Stimulated activated CD4-positive, alpha-beta T cell treated with anti-CD3 and anti-CD28 coated beads, Interleukin-15, amount 100 ng/mL, for 48 hours (primary cell): ENCODE results near the gene BBLN.
"Not testable (repeated sequence)": the region's sequence is repeated elsewhere in the genome, so short reads cannot be mapped to it uniquely, and the experiment has no call there.

Experiments used
- DNase-seq, 2 donors: peaks; one replicate each; pipeline ENCODE4 v3.0.0-alpha.2; 2020; ENCODE audit warnings: low read depth in 2 of 2

BBLN gene

DNA sequence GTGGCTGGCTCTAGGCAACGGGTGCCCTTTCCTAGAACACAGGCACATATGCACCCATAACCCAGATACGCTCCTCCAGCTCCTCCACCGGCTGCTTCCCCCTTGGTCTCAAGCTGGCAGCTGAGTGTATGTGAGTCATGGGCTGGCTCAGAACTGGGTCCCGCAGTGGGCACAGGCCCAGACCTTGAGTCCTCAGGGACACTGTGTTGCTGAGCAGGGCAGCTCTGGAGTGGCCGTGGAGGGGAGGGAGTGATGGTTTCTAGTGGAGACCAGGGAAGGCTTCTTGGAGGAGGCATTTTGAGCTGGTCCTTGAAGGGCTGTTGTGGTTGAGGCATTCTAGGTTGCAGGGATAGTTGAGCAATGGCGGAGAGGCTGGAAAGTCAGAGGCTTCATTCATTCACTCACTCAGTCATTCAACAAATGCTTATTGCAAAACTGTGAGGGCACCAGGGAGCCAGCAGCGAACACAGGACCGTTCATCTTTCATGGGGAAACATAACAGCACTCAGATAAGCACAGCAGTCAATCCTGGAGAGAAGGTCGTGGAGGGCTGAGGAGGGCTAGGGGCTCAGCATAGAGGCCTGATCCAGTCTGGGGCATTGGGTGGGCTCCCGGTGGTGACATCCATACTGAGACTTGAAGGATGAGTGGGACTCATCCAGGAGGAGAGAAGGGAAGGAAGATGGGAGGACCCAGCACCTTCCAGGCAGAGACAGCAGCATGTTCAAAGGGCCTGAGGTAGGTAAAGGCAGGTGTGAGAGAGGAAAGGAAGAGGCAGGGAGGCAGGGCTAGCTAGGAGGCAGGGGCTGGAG, 2.4 kb downstream of the BBLN start:
- DNase-seq = no peak

DNA sequence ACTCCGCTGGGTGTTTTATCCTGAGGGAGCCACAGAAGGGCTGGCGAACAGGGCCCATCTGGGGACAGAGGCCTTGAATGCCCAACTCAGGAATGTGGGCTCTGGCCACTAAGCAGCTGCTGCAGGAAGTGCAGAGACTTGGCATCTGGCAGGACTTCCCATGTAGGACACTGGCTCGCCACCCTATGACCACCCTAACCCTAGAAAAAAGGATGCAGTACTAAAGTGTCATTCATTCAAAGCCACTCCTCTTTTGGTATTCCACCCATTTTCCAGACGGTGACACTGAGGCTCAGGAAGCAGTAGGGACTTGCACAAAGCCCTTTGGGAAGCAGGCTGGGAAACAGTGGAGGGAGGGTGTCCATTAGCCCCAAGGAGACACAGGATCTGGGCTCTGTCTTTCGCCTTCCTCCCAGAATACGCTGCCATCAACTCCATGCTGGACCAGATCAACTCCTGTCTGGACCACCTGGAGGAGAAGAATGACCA, 3.0 kb downstream of the BBLN start:
- DNase-seq = no peak

DNA sequence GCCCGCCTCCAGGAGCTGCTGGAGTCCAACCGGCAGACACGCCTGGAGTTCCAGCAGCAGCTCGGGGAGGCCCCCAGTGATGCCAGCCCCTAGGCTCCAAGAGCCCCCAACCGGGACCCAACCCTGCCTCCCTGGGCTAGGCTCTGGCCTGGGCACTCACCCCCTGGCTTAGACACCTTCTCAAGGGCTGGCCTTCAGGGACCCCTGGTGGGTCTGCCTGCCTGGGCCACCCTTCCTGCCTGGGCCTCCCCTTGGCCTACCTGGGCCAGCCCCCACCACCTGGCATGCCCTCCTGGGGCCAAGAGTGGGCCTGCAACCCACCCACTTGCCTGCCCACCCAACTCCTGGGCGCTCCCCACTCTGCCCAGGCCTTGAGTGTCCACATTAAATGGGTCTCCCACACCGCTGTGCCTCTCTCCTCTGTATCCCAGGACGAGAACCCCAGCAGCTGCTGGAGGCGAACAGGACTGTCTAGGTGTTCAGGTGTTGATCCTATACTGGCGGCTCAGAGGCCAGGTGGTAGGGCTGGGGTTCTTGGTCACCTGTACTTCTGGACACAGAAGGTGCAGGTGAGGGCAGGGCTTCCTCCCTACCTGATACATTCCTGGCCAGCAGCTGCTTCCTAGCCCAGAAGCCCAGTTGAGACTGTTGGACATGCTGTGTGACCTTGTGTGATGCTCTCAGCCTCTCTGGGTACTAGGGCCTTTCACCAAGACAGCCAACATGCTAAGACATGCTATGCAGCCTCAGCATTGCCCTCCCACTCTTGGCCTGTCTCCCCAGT, 3.6 kb downstream of the BBLN start:
- no peak for DNase-seq

DNA sequence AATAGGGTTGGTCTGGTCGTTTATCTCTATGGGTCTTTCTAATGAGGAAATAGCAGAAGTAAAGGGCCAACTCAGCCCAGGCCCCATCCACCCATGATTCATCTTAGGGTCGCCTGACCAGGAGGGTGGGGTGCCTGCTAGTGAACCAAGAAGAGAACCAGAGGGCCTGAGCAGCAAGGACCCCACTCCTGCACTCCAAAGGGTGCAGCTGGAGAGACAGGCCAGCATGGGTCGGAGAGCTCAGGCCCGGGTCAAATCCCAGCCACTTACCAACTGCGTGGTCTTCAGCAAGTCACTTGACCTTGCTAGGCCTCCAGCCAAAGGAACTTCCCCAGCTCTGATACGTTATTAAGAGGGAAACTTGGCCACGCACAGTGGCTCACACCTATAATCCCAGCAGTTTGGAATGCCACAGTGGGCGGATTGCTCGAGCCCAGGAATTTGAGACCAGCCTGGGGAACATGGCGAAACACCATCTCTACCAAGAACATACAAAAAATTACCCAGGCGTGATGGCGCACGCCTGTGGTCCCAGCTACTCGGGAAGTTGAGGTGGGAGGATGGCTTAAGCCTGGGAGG, 4.3 kb downstream of the BBLN start:
- DNase-seq = no peak

DNA sequence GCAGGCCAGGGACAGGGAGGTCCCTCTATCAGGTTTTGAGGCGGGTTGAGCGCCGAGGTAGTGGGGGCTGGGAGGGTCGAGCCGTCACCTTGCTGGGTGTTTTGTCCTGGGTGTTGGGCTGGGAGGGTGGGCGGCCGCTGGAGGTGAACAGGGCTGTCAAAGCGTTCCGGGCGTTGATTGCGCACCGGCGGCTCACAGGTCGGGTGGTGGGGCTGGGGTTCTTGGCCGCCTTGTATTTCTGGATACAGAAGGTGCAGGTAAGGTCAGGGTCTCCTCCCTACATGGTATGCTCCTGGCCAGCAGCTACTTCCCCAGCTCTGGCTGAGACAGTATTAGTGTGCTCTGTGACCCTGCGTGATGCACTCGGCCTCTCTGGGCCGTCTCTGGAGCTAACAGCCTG, 6.1 kb downstream of the BBLN start:
- no peak for DNase-seq

DNA sequence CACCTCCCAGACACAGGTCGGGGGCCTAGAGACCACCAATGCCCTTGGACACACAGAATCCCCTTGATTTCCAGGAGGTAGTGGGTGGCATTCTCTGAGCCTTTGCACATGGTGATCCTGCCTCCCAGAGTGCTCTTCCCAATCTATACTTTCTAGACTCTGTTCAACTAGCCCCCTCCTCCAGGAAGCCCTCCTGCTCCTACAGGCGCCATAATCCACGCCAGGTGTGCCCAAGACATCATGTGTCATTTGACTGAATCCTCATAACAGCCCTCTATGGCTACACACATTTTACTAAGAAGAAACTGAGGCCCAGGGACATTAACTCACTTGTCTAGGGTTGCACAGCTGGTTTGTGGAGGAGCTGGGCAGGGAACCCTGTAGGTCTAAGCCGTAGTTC, 7.1 kb downstream of the BBLN start:
- DNase-seq = no peak

DNA sequence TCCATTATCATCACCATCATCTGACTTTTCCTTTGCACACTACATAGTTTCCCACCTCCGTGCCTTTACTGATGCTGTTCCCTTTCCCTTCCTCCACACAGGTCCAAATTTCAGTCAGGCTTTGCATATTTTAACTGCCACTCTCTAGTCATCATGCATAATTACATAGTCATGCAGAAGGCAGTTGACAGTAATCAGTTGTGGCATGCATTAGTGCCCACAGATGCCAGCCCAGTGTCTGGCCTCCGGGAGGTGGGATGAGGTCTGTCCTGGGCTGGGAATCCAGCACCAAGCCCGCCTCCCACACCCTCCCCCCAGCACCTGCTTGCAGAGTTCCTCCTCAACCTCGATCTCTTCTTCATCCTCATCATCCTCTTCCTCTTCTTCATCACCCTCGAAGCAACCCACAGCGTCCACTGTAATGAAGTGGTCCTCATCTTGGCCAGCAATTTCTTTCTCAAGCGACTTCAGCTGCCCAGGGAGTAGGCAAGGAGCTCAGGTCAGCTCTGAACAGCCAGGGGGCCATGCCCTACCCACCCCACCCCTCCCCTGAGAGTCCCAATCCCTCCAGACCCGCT, 8.8 kb downstream of the BBLN start:
- DNase-seq = no peak

DNA sequence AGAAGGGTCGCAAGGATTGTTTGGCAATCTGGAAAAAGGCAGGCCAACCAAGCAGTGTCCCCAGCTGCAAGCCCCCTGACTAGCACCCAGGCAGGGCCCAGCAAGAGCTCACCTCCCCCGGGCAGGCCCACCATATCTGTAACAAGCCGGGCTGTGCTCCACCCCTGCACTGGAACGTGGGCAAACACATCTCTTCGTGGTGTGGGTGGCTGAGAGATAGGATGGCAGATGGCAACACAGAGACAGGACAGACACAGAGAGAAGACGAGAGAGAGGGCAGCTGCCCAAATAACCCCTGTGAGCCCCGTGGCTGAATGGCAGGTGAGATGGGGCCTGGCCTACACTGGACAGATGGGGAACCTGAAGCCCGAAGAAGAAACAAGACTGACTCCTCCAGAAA, 9.4 kb downstream of the BBLN start:
- no peak for DNase-seq

DNA sequence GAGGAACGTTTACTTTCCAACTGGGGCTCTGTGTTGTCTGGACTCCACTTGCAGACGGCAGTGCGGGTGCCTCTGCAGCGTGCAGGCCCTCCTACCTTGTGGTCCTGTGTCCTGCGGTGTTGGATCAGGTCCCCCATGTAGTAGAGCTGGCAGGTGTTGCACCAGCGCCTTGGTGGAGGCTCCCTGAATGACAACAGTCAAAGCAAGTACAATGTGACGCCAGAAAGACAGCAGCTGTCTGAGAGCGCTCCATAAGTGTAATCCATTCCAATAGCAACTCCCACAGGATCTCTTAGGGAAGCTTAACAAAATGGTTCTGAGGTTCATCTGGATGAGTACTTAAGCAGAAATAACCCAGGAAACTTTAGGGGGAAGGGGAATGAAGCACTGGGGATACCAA, 9.9 kb downstream of the BBLN start:
- DNase-seq = no peak

DNA sequence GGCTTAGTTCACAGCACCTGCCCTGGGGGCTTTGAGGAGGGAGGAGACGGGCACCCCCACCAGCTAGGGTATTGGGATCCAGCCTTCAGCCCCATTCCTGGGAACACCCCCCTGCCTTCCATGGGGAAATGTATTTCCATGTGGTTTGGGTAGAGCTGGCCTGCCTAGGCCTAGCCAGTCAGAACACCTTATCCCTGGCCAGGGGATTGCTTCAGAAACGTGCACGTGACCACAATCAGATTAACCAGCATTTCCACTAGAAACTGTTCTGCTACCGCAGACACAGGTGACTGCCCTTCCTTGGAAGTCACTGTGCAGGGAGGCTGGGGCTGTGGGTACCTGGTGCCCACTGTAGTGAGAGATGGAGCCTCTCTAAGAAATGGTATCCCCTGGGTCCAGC, 14.0 kb downstream of the BBLN start:
- no peak for DNase-seq

DNA sequence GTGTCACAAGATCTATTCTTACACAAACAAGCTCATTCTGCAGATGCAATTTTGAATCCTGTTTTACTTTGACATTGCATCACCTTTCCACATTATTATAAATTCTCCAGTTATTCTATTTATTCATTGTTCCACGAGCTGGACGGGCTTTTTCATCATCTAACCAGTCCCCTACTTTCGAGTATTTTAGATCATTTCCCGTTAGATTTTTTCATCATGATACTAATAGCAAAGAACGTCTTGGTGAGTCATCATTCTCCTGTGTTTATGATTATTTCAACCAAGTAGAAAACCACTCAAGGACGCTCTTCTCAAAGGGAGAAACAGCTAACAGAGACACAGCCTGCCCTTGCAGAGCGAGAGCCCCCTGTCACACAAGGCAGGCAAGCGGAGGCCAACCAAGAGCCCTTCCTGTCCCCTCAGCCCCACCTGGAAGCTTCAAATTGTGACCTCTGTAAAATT, 15.1 kb downstream of the BBLN start:
- no peak for DNase-seq

DNA sequence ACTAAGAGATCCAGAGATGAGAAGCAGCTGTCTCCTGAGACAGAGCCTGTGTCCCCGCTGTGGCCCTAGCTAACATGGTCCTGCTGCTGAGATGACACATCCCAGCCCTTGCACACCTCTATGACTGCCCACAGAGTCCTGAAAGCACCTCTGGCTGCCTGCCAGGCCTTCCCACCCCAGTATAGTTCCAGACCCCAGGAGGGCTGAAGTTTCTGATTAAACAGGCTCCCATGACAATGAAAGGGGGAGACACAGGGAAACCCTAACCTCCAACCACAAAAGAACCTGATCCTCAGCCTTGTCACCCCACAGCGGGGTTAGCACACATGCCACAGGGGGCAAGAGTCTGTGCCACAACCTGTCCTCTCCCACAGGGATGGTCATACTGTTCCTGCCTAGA, 15.7 kb downstream of the BBLN start:
- DNase-seq = no peak

DNA sequence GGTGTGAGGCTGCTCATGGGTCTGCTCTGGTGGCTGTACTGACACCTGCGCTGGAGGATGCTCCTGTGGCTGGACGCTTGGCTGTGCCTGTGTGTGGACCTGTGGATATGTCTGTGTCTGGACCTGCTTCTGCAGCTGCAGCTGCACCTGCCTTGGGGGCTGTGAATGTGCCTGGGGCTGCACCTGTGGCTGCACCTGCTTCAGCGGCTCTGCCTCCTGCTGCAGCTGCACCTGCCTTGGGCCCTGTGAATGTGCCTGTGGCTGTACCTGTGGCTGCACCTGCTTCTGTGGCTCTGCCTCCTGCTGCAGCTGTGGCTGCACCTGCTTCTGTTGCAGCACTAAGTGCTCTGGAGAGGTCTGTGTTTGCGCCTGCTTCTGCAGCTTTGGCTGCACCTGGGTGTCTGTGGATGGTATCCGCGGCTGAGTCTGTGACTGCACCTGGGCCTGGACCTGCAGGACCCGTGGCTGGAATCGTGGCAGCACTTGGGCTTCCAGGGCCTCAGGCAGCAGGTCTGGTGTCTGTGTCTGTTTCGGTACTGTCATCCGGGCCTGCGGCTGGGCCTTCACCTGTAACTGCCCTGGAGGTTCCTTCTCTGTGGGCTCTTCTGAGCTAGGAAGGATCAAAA, 18.9 kb downstream of the BBLN start:
- DNase-seq = no peak

DNA sequence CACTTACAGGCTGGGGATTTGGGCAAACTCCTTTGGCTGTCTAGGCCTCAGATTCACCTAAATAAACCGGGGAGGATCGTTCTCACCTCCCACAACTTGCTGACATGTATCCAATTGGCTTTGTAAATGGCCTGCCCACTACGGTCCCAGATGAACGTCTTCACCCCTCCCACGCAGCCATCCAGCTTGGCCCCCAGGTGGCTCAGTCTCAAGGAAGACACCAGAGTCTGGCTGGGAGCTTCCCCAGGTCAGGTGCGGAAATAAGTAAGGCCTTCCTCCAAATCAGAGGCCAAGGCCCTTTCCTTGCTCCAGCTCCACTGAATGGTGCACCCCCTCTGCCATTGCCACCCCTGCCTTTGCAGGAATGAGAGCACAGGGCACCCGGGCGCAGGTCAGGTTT, 19.9 kb downstream of the BBLN start:
- DNase-seq = no peak

DNA sequence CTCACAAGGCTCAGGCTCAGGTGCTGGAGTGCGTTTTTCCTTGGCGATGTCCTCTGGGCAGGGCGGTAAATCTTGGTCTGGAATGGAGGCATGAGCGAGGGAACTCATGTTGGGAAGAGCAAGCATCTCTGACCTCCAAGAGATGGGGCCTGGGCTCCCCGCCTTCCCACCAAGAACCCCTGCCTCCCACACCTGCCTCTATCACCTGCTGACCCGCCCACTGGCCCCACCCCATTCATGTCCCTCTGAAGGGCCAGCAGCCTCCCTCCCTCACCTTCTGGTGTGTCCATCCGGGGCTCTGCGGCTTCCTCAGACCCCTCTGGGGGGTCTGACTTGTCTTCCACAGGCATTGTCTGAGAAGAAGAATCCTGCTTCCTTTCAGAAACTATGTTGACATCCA, 20.4 kb downstream of the BBLN start:
- DNase-seq = no peak

DNA sequence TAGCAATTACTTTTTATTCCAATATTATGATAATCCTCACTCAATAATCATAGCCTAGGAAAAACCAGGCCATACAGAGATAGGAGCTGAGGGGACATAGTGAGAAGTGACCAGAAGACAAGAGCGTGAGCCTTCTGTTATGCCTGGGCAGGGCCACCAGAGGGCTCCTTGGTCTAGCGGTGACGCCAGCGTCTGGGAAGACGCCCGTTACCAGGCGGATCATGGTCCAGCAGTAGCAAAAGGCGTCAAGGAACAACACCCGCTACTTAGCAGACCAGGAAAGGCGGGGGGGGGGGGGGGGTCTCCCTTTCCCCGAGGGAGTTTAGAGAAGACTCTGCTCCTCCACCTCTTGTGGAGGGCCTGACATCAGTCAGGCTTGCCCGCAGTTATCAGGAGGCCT, 21.4 kb downstream of the BBLN start:
- DNase-seq = not testable (repeated sequence)

DNA sequence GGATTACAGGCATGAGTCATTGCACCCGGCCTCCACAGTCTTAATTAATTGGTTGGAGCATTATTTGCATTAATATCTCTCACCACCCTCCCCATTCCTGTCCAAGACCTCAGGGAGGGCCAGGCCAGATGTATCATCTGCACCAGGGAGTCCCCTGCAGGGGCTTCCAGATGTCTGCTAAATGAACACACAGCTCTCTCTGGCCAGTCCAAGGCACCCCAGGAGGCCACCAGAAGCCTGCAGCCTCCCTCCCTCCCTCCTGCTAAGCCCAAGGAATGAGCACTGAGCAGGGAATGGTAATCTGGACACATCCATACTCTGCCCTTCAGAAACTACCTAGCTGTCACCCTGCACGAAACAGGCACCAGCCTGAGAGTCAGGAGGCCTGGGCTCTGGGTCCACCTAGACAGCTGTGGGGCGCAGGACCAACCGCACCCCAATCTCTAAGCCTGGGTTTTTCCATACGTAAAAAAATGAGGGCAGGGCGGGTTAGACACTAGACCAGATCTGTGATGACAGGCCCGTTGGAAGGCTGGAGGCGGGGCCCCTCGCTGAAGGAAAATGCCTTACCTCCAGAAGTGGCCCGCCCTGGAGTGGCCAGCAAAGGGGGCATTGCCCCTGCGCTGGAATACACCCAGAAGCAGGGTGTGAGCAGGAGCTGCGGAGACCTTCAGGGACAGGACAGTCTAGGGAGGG, 23.0 kb downstream of the BBLN start:
- no peak for DNase-seq

DNA sequence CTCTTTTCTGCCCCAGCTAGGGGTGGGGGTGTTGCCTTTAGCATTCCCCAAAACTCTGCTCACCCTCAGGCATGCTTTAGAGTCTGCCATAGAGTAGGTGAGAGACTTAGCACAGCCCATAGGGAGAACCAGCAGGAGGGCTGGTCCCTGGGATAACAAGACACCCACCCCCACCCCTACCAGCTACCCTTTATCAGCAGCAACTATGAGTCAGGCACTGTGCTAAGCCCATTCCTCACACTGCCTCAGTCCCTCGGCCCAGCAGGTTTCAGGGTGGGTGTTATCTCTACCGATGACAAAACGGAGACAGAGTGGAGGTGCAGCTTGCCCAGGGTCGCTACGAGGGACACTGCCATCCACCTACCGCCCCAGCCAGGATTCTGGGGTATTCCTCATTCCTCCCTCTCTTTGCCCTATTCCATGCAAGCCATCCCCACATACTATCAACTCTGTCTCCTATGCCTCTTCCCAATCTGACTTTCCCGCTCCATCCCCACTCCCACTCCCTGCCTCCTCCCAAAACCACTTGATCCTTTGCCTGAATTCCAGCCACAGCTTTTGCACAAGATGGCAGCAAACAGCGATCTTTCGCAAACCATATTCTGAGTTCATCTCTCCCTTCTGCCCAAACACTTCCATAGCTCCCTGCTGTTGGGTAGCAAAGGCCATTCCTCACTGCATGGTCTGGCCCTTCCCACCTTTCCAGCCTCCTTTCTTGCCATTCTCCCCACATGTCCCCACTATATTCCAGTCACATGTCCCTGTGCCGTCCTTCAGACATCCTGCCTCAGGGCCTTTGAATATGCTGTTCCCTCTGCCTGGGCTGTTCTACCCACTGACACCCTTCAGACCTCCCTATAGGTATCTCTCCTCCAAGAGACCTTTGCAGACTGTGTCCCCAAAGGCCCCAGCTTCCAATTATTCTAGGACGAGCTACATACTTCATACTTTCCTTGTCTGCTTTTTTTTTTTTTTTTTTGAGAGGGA, 26.2 kb downstream of the BBLN start:
- DNase-seq = no peak

DNA sequence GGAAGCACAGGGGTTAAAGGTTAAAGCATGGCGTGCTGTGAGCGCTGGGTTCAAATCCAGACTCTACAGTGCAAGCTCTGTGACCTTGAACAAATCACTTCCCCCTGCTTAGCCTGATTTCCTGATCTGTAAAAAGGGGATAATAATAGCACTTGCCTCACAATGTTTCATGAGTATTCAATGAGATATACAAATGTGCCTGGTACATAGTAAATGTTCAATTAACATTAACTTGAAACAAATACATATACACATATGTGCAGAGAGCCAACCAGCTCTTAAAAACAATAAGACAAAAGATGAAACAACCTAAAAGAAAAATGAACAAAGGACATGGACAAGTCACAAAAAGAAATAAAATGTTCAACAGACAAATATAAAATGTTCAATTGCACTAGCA, 27.3 kb downstream of the BBLN start:
- no peak for DNase-seq

DNA sequence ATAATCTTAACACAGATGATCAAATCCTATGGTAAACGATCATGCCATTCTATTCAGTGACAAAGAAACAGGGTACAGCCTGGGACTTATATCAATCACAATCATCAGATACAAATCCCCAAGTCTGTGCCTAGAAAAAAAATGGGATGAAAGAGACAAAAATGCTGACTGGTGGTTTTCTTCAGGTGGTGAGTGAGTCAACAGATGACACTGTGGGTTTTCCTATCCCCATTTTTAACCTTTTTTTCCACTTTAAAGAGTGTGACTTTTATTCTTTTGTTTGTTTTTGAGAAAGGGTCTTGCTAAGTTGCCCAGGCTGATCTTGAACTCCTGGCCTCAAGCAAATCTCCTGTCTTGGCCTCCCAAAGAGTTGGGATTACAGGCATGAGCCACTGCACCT, 28.1 kb downstream of the BBLN start:
- no peak for DNase-seq
